GF-D8 (cell line): ENCODE measurements around the gene SAP130.
"Not testable (repeated sequence)": the region's sequence is repeated elsewhere in the genome, so short reads cannot be mapped to it uniquely, and the experiment has no call there.

Experiments used
- DNase-seq: peaks from one replicate; lab custom pipeline; 2025; lab: John Stamatoyannopoulos, UW

The SAP130 gene

GRCh38 chr2:127953128-127953718 lies 74.6 kb downstream of the SAP130 start:
- DNase-seq = no peak

DNA sequence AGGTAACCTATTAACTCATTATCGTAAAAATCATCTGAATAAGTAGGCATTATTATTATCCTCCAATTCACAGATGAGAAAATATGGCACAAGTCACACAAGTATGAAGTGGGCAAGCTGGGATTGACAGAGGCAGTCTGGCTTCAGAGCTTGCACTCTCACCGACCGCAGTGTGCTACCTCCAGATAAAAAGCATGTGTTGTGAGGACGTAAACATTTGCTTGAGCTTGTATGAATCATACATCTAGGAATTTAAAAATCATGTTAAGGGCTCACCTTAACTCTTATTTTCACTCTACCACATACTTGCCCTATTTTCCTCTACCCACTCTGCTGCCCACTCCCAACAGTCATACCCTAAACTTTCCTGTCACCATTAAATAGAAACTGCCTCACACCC lies 76.8 kb downstream of the SAP130 start:
- no peak for DNase-seq

- DNase-seq = no peak
These were observed 77.6 kb downstream of the SAP130 start for GRCh38 chr2:127950264-127950663.

GRCh38 chr2:127945281-127945680 lies 82.6 kb downstream of the SAP130 start:
- DNase-seq = no peak

GRCh38 chr2:127943186-127943585 lies 84.7 kb downstream of the SAP130 start:
- DNase-seq = no peak

DNA sequence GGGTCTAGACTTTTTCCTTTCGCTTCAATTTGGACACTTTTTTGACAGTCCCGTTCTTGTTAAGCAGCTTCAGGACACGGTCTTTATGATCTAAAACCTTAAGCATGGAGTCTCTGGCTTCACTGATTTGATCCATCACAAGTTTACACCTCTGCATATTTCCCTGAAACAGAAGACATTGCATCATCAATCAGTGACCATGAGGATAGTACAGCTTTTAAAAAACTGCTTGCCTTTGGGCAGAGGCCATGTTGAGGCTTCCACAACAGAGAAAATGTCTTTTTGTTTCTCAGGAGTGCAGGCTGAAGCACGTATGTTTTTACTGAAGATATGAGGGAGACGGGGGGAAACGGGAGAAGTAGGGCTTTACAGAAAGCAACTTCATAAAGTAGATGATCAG lies 85.9 kb downstream of the SAP130 start:
- DNase-seq = no peak

GRCh38 chr2:127941461-127941860 lies 86.4 kb downstream of the SAP130 start:
- DNase-seq = no peak

- no peak for DNase-seq
These were observed 87.2 kb downstream of the SAP130 start for GRCh38 chr2:127940641-127941040.

DNA sequence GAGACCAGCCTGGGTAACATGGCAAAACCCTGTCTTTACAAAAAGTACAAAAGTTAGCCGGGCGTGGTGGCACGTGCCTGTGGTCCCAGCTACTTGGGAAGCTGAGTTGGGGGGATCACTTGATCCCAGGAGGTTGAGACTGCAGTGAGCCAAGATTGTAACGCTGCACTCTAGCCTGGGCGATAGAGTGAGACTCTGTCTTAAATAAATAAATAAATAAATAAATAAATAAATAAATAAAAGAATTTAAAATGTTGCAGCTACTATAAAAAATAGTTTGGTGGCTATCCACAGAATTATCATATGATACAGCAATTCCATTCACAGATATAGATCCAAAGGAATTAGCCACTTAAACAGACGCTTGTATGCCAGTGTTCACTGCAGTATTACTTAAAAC lies 92.5 kb downstream of the SAP130 start:
- DNase-seq = no peak

DNA sequence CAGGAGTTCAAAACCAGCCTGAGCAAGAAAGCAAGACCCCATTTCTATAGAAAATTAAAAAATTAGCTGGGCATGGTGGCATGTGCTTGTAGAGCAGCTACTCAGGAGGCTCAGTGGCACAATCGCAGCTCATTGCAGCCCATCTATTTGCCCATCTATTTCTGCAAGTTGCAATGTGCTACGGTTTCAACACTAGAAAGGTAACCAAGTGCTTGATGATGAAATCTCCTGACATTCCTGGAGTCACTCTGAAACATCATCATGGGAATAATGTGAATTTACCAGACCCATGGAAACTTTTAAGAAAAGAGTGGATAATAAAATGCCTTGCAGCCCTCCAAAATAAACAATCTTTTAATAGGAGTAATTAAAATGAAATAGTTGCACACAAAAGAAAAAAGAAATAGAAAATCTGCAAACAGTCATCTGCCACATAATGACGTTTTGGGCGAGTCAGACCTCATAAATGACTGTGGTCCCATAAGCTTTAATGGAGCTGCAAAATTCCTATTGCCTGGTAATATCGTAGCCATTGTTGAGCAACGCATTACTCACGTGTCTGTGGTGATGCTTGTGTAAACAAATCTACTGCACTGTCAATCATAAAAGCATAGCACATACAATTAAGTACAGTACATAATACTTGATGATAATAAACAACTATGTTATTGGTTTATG lies 95.5 kb downstream of the SAP130 start:
- no peak for DNase-seq

GRCh38 chr2:127929449-127929848 lies 98.4 kb downstream of the SAP130 start:
- no peak for DNase-seq

- no peak for DNase-seq
These were observed 100.5 kb downstream of the SAP130 start for GRCh38 chr2:127927384-127927783.

GRCh38 chr2:127917916-127918315 lies 109.9 kb downstream of the SAP130 start:
- no peak for DNase-seq

GRCh38 chr2:127913808-127914457 lies 113.9 kb downstream of the SAP130 start:
- DNase-seq = no peak

DNA sequence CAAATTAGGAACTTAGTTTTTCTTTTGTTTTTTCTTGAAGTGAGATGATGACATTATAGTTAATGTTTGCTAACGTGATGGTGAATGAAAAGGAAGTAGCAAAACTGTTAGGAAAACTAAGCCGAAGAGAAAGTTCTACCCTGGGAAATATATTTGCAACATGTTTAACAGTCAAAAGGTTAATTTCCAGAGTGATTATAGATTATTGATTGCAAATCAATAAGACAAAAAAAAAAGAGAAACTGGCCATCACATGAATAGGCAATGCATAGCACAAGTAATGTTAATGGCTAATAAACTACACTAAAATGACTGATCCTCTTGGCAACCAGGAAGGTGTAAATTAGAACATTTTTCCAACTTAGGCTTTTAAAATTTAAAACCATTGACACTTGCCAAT lies 116.1 kb downstream of the SAP130 start:
- DNase-seq = no peak

GRCh38 chr2:127910415-127910814 lies 117.4 kb downstream of the SAP130 start:
- no peak for DNase-seq

DNA sequence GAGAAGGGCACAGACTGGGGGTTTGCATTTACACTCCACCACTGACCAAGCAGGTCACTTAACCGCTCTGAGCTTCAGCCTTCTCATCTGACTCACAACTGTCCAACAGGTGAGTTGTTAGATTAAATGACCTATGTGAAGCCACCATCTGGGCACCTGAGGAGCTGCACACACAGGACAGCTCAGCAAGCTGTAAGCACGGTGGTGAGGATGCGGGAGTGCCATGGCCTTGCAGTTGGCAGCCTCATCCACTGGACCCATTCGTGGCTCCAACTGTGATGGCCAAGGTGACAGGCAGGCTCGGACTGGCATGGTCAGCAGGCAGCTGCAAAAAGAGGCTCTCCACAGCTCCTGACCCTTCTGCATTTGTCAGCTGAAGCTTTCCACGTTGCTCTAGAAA lies 118.8 kb downstream of the SAP130 start:
- DNase-seq = no peak

- not testable (repeated sequence) for DNase-seq
These were observed 120.0 kb downstream of the SAP130 start for GRCh38 chr2:127907733-127908400.

- DNase-seq = no peak
These were observed 121.5 kb downstream of the SAP130 start for GRCh38 chr2:127906206-127906926.

DNA sequence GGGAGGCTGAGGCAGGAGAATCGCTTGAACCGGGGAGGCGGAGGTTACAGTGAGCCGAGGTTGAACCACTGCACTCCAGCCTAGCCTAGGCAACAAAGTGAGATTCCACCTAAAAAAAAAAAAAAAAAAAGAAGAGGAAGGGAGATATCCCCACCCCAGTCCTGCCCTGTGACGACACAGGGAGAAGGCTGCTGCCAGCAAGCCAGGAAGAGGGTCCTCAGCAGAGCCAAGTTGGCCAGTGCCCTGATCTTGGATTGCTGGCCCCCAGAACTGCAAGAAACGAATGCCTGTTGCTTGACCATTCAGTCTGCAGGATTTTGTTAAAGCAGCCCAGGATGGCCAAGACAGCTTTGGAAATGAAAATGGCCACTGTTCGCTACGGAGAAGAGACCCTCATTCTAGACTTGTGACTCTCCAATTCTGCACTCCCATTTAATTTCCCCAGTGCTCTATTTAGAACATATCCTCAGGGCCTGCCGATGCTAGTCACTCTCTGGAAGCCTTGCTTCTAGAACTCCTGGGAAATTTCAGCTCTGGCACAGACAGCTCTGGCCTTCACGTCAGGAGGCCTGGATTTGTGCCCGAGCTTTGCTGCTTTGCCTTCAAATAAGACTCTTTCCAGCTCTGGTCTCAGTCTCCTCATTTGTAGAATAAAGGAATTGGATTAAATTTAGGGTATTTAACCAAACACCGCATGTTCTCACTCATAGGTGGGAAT lies 126.4 kb downstream of the SAP130 start:
- no peak for DNase-seq

DNA sequence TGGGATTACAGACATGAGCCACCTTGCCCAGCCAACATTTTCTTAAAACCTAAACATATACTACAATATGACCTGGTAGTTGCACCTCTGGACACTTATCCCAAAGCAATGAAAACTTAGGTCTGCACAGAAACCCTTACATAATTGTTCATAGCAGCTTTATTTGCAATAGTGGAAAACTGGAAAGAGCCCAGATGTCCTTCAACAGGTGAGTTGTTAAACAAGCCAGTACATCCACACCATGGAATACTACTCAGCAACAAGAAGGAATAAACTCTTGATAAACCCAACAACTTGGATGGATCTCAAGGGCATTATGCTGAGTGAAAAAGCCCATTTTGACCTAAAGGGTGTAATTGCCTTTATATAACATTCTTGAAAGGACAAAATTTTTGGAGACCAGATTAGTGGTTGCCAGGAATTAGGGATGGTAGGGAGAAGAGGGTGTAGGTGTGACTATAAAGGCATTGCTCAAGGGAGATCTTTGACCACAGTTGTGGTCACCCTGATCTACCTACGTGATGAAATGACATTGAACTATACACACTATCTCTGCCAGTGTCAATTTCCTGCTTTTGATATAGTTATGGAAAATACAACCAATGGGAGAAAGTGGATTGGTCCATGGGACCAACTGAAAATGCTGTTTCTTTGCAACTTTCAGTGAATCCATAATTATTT lies 130.2 kb downstream of the SAP130 start:
- DNase-seq = no peak
